Mesothelial cell of epicardium (in vitro differentiated cells): Measurements from ENCODE around the gene NDUFB4. TPM values are rescaled to one million over a fixed set of nuclear protein-coding genes. Genes with fewer than 3 reads are reported as not detected.
"Not testable (repeated sequence)": the region's sequence is repeated elsewhere in the genome, so short reads cannot be mapped to it uniquely, and the experiment has no call there.

Experiments used
- DNase-seq, 2 experiments: peaks; one replicate each; pipeline ENCODE4 v3.0.0; 2021; ENCODE audit warnings: low spot score in 2 of 2; ENCODE audit not compliant: unreplicated experiment in 2 of 2
- H3K27ac Mint-ChIP-seq: 2 replicates; pipeline ENCODE4 v1.8.0; 2021; ENCODE audit warnings: mixed read lengths
- H3K27me3 Mint-ChIP-seq: 2 replicates; pipeline ENCODE4 v1.8.0; 2021; ENCODE audit warnings: low read depth, mixed read lengths
- H3K36me3 Mint-ChIP-seq: 2 replicates; pipeline ENCODE4 v1.8.0; 2021; ENCODE audit warnings: mixed read lengths
- H3K4me1 Mint-ChIP-seq: 2 replicates; pipeline ENCODE4 v1.8.0; 2021; ENCODE audit warnings: mixed read lengths
- H3K4me3 Mint-ChIP-seq: 2 replicates; pipeline ENCODE4 v1.8.0; 2021; ENCODE audit warnings: mild to moderate bottlenecking, moderate library complexity, mixed read lengths
- H3K9me3 Mint-ChIP-seq: 2 replicates; pipeline ENCODE4 v1.8.0; 2021; ENCODE audit warnings: mixed read lengths
- CTCF ChIP-seq: fragments of 200-600 bp; sonication (generic); IDR thresholded peaks from one replicate; pipeline ENCODE4 v1.5.0; 2021; ENCODE audit warnings: antibody characterized with exemption; ENCODE audit not compliant: unreplicated experiment
- total RNA-seq: library from RNA; stranded (reverse); gene quantifications from 3 replicates; pipeline ENCODE4 v1.2.1, GENCODE V29; 2021

Gene NDUFB4
- total RNA-seq, 1 donor from 2014 or later = 103 TPM

GRCh38 chr3:120604784-120605183 lies 8.6 kb downstream of the NDUFB4 start:
- Mint-ChIP-seq H3K36me3 (peaks cover 10% of the 10 kb centered on the region), H3K27ac (no peak overlapping the region), H3K4me3 (no peak overlapping the region), H3K27me3 (no peaks in the 10 kb centered on the region), H3K4me1 (peaks cover 2% of the 10 kb centered on the region), H3K9me3 (no peaks in the 10 kb centered on the region)
- DNase-seq = no peak
- TF ChIP-seq CTCF = no peak

GRCh38 chr3:120608506-120608905 lies 12.4 kb downstream of the NDUFB4 start:
- Mint-ChIP-seq H3K36me3 (no peaks in the 10 kb centered on the region), H3K27ac (no peak overlapping the region), H3K27me3 (no peaks in the 10 kb centered on the region), H3K4me3 (no peak overlapping the region), H3K4me1 (no peaks in the 10 kb centered on the region), H3K9me3 (no peaks in the 10 kb centered on the region)
- DNase-seq = no peak
- TF ChIP-seq CTCF = no peak

GRCh38 chr3:120614765-120615164 lies 18.6 kb downstream of the NDUFB4 start:
- H3K27me3 Mint-ChIP-seq = no peaks in the 10 kb centered on the region
- no peaks in the 10 kb centered on the region for H3K9me3 Mint-ChIP-seq

GRCh38 chr3:120615847-120616609 lies 19.9 kb downstream of the NDUFB4 start:
- Mint-ChIP-seq H3K4me1 (no peaks in the 10 kb centered on the region), H3K27me3 (no peaks in the 10 kb centered on the region), H3K4me3 (no peak overlapping the region), H3K9me3 (no peaks in the 10 kb centered on the region), H3K27ac (no peak overlapping the region), H3K36me3 (no peaks in the 10 kb centered on the region)
- no peak for TF ChIP-seq CTCF
- no peak for DNase-seq

More at GRCh38 chr3:120614765-120615164, 18.6 kb downstream of the NDUFB4 start:
- Mint-ChIP-seq H3K4me1 (no peaks in the 10 kb centered on the region), H3K4me3 (no peak overlapping the region), H3K27ac (no peak overlapping the region), H3K36me3 (no peaks in the 10 kb centered on the region)
- DNase-seq = no peak
- TF ChIP-seq CTCF = no peak

- DNase-seq, H3K36me3 Mint-ChIP-seq, H3K4me1 Mint-ChIP-seq, H3K4me3 Mint-ChIP-seq, H3K27me3 Mint-ChIP-seq, H3K9me3 Mint-ChIP-seq, H3K27ac Mint-ChIP-seq: not testable (repeated sequence)
Observed at GRCh38 chr3:120616745-120617144, 20.6 kb downstream of the NDUFB4 start.

GRCh38 chr3:120622457-120622856 lies 26.3 kb downstream of the NDUFB4 start:
- DNase-seq = no peak
- Mint-ChIP-seq H3K27me3 (no peaks in the 10 kb centered on the region), H3K4me1 (no peaks in the 10 kb centered on the region), H3K27ac (no peak overlapping the region), H3K4me3 (no peak overlapping the region), H3K9me3 (peaks cover 13% of the 10 kb centered on the region), H3K36me3 (no peaks in the 10 kb centered on the region)
- no peak for TF ChIP-seq CTCF
